Adrenal gland (tissue), 12 donors: ENCODE results near the gene PPAN. TPM values are rescaled to one million over a fixed set of nuclear protein-coding genes. Genes with fewer than 3 reads are reported as not detected.

ENCODE experiments used
- DNase-seq, 7 donors: peaks; one replicate each; pipeline ENCODE4 v3.0.0-alpha.2; 2019 to 2020
- H3K27ac ChIP-seq, 5 donors: fragments of 200-600 bp; sonication (generic) in 4 of 5; 1 replicate in 3 of 5; 2 replicates in 2 of 5; pipeline versions ENCODE4 v1.5.1 to v1.8.0; 2016 to 2020; ENCODE audit warnings: mild to moderate bottlenecking in 1 of 5
- H3K27me3 ChIP-seq: fragments of 200-600 bp; 2 replicates; pipeline ENCODE4 v1.8.0; 2021
- H3K36me3 ChIP-seq, 2 donors: fragments of 200-600 bp; replicated peaks in 1 of 2; 1 replicate in 1 of 2; 2 replicates in 1 of 2; pipeline versions ENCODE4 v1.5.1 to v1.8.0; 2018 to 2022
- H3K4me1 ChIP-seq, 2 donors: fragments of 200-600 bp; replicated peaks in 1 of 2; 1 replicate in 1 of 2; 2 replicates in 1 of 2; pipeline versions ENCODE4 v1.5.1 to v1.8.0; 2018 to 2021
- H3K4me3 ChIP-seq, 4 donors: fragments of 200-600 bp; sonication (generic) in 3 of 4; one replicate each; pipeline ENCODE4 v1.5.1; 2016 to 2018
- H3K9me3 ChIP-seq, 3 donors: fragments of 200-600 bp; sonication (generic) in 1 of 3; replicated peaks in 1 of 3; 1 replicate in 2 of 3; 2 replicates in 1 of 3; pipeline versions ENCODE4 v1.5.1 to v1.8.0; 2016 to 2021
- POLR2A ChIP-seq, 2 donors: fragments of 450-650 bp; IDR thresholded peaks; one replicate each; pipeline ENCODE4 v1.6.1; 2017; ENCODE audit warnings: antibody characterized with exemption in 2 of 2, mild to moderate bottlenecking in 2 of 2, moderate library complexity in 1 of 2
- WGBS, 4 donors: extraction: QIAGEN DNeasy Blood & Tissue Kit in 2 of 4; methylation state at CpG; one replicate each; pipeline versions ENCODE4 v1.1.5 to v1.1.7; 2013 to 2017; 5-methylcytosine and 5-hydroxymethylcytosine counted together
- intact Hi-C, 2 donors: fragments of 100-400 bp; cut with DNase I; formaldehyde crosslinking; loops; one replicate each; pipeline versions ENCODE4 v1.14.1 to v1.15.0; 2022 to 2023
- polyA plus RNA-seq, 3 donors: library from polyadenylated mRNA; stranded (reverse); fragments of 200-250 nt in 2 of 3; fragments of 350-450 nt in 1 of 3; fragmentation: Illumina TruSeq in 1 of 3; extraction: RNeasy Lipid Tissue Mini Kit (QIAGEN cat#74804) in 1 of 3; gene quantifications; one replicate each; pipeline ENCODE4 v1.2.3, GENCODE V29; 2013 to 2014
- total RNA-seq, 9 donors: library from RNA; depleted of rRNA in 4 of 9; stranded (reverse); fragments of >200 nt in 4 of 9; fragments of 120-200 nt in 1 of 9; fragmentation: NEBNext Ultra II Directional in 1 of 9; extraction: Animal tissue kit (Norgen Biotek cat#: 25700) in 1 of 9; gene quantifications; one replicate each; pipeline versions ENCODE4 v1.1.0 to v1.2.4, GENCODE V29; 2013 to 2023
- TF ChIP-seq, protein P1 (sequence below), 6 experiments: fragments of 450-650 bp in 4 of 6; fragments of 200-600 bp in 2 of 6; sonication (generic) in 1 of 6; IDR thresholded peaks; 1 replicate in 5 of 6; 2 replicates in 1 of 6; pipeline versions ENCODE4 v1.5.1 to v1.8.0; 2016 to 2021; ENCODE audit warnings: antibody characterized with exemption in 6 of 6, mild to moderate bottlenecking in 2 of 6, moderate library complexity in 1 of 6
- donor health status: healthy with polysubstance abuse.
- donor health status: Bipolar disorder and iron deficiency.
- donor health status: DM: yes; HTN: yes; CAD: no.
- donor health status: DM: no; HTN: no; CAD: no.
- donor health status: DM: no; HTN: no; CAD: no.
- donor health status: DM: yes; HTN: yes; CAD: no.

PPAN gene
- total and polyA plus RNA-seq, 12 donors: 18.2 to 98.7 (median 28.8) TPM

DNA sequence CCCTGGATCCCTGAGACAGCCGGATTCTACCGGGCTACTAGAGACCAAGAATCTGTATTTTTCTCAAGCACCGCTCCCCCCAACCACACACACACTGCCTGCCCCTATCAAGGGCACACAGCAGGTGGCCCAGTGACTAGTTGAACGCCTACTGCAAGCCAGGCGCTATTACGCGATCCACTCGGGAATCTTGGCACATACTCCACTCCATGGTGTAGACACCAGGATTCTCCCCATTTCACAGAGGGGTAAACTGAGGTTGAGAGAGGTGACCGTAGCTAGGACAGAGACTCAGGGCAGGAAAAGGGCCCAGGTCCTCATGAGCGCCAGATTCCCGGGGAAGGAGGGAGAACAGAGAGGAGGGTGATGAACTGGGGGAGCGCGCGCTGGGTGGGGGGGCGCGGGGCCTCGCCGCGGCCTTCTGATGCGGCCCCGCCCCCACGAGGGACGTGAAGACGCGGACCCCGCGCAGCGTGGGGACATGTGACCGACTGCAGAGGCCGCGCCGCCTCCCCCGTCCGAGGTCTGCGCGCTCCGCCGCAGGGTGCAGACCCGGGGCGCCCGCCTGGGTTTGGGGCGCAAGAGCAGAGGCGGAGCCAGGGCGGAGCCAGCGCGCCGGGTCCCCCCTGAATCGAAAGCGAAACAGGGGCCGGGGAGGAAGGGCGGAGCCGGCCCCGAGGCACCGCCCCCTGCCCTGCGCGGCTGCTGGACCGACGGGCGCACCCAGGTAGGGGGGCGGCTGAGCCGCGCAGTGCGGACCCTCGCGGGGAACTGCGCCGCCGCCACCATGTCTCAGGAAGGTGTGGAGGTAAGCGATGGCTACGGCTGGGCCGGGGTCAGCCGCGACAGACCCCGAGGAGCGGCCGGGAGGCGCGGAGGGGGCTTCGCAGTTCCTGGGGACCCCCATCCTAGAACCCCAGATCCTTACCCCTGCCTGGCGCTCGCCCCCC lies 20.2 kb upstream of the PPAN start, which contains the start of gene SHFL:
Gene SHFL (plus strand): TSS at position 677 of the 950 bp plus-strand sequence. CDS start 111 bp downstream, at position 788.
- H3K4me1 ChIP-seq: peaks cover 4 to 5% of the 10 kb centered on the region in 2 donors
- peak within 1 kb of the TSS; percentile 92 to 100 (median 97) for H3K4me3 ChIP-seq
- peak; percentile 65 to 79 (median 77) for DNase-seq
- intact Hi-C loops: no loop called here
- H3K27ac ChIP-seq: peak within 1 kb of the TSS in 4 of 5 donors; percentile 84 to 91 (median 85)
- H3K27me3 ChIP-seq: no peaks in the 10 kb centered on the region
- no peaks in the 10 kb centered on the region for H3K9me3 ChIP-seq
- peaks cover 0 to 17% of the 10 kb centered on the region in 2 donors for H3K36me3 ChIP-seq
- TF ChIP-seq, protein P1, sequence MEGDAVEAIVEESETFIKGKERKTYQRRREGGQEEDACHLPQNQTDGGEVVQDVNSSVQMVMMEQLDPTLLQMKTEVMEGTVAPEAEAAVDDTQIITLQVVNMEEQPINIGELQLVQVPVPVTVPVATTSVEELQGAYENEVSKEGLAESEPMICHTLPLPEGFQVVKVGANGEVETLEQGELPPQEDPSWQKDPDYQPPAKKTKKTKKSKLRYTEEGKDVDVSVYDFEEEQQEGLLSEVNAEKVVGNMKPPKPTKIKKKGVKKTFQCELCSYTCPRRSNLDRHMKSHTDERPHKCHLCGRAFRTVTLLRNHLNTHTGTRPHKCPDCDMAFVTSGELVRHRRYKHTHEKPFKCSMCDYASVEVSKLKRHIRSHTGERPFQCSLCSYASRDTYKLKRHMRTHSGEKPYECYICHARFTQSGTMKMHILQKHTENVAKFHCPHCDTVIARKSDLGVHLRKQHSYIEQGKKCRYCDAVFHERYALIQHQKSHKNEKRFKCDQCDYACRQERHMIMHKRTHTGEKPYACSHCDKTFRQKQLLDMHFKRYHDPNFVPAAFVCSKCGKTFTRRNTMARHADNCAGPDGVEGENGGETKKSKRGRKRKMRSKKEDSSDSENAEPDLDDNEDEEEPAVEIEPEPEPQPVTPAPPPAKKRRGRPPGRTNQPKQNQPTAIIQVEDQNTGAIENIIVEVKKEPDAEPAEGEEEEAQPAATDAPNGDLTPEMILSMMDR (IDR thresholded peaks at IDR 0.05): no peak
- peak in 1 of 2 donors; percentile 37 for TF ChIP-seq POLR2A (IDR thresholded peaks at IDR 0.05)
- 3 to 10% (median 6%) methylated on average over 23 to 81 of the region's 81 CpGs for WGBS, 4 donors

DNA sequence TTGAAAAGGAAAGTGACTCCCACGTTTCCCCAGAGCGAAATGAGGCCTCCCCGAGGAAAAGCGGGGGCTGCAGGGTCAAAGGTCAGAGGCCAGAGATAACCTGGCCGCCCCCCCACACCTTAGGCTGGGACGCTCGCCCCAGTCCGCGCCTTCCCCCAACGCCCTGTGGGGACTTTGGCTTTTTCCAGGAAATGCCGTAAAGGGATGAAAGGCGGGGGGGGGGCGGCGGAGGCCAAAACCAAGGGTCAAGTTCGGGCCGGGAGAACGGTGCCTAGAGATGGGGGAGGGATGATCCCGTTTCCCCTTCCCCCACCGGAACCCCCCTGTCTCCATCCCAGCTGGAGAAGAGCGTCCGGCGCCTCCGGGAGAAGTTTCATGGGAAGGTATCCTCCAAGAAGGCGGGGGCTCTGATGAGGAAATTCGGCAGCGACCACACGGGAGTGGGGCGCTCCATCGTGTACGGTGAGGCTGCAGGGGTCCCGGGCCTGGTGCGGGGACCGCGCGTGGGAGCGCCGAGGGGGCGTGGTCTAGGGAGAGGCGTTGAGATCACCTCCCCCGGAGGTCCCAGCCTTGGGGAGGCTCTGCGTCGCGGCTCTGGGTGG lies 19.5 kb upstream of the PPAN start:
- 5 to 11% (median 7%) methylated on average over 9 to 43 of the region's 43 CpGs for WGBS, 4 donors
- H3K4me3 ChIP-seq: peak overlapping the region; percentile 92 to 100 (median 97)
- TF ChIP-seq, protein P1 (IDR thresholded peaks at IDR 0.05): no peak
- TF ChIP-seq POLR2A (IDR thresholded peaks at IDR 0.05): no peak
- H3K4me1 ChIP-seq: peaks cover 4 to 5% of the 10 kb centered on the region in 2 donors
- peak overlapping the region in 4 of 5 donors; percentile 84 to 91 (median 85) for H3K27ac ChIP-seq
- H3K27me3 ChIP-seq: no peaks in the 10 kb centered on the region
- H3K9me3 ChIP-seq: no peaks in the 10 kb centered on the region
- DNase-seq: peak in 3 of 7 donors; percentile 43 to 53 (median 49)
- H3K36me3 ChIP-seq: peaks cover 0 to 25% of the 10 kb centered on the region in 2 donors
- intact Hi-C loops: no loop called here

DNA sequence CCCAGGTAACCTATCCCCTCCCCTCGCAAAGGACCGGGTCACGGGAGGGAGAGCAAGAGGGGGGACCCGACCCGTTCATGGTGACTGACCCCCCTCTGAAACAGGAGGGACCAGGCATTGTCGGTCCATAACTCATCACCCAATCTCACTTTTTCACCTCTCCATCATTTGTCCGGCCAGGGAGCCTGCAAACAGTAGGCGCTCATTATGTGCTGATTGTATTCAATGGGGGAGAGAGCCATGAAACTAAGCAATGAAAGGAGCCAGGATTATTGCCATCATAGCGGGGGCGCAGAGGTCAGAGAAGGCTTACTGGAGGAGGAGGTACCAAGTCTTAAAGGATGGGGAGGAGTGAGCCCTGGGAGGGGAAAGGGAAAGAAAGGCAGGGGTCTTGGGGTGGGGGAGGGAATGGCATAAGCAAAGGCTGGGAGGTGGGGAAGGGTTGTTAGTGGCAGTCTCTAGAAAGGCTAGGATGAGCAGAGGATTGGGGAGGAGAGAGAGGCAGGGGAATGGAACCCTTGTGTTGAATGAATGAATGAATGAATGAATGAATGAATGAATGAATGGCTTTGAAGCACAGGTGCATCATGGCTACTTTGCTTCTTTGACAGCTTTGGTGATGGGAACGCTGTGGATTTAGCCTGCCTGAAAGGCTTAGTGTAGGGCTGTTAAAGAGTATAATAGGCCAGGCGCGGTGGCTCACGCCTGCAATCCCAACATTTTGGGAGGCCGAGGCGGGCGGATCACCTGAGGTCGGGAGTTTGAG lies 18.7 kb upstream of the PPAN start:
- no peaks in the 10 kb centered on the region for H3K9me3 ChIP-seq
- no peaks in the 10 kb centered on the region for H3K27me3 ChIP-seq
- TF ChIP-seq, protein P1 (IDR thresholded peaks at IDR 0.05): no peak
- TF ChIP-seq POLR2A (IDR thresholded peaks at IDR 0.05): no peak
- DNase-seq: no peak
- H3K4me1 ChIP-seq: peaks cover 4 to 5% of the 10 kb centered on the region in 2 donors
- peaks cover 0 to 31% of the 10 kb centered on the region in 2 donors for H3K36me3 ChIP-seq
- intact Hi-C loops: no loop called here
- peak overlapping the region in 3 of 5 donors; percentile 84 to 91 (median 85) for H3K27ac ChIP-seq
- peak overlapping the region in 1 of 4 donors; percentile 99 for H3K4me3 ChIP-seq
- 88 to 90% (median 89%) methylated on average over 16 to 18 of the region's 18 CpGs for WGBS, 4 donors
